ENCODE data around the gene ANLN.

DNA sequence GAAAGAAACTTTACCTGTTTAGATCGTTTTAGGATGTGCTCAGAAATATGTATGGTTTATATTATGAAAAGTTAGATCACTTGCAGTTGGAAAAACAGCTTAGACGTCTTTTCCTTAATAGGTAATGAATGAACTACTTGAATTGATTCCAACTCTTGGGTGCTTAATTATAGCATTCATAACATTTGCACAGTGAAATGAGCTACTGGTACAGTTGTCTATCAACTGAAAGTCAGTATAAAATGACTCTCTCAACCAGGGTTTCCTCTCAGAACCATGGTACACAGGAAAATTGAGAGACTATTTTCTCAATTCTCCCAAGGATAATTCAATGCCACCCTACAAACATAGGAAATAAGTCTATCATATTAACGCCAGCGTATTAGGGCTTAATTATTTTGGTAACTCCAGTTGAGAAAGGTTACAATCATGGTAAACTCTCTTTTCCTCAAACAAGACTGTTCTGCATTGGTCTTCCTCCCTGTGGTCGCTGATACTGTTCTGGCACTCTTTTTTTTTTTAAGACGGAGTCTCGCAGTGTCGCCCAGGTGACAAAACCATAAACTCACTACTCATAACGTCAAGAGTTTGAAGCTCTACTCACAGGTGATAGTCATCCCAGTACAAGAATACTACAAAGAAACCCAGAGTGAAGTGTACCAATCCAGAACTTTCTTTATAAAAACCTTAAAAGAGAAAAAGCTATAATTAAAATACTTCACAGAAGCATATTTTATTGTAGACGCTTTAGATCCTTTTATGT is 2.0 kb downstream of the ANLN start:
- TF ChIP-seq, protein P1, sequence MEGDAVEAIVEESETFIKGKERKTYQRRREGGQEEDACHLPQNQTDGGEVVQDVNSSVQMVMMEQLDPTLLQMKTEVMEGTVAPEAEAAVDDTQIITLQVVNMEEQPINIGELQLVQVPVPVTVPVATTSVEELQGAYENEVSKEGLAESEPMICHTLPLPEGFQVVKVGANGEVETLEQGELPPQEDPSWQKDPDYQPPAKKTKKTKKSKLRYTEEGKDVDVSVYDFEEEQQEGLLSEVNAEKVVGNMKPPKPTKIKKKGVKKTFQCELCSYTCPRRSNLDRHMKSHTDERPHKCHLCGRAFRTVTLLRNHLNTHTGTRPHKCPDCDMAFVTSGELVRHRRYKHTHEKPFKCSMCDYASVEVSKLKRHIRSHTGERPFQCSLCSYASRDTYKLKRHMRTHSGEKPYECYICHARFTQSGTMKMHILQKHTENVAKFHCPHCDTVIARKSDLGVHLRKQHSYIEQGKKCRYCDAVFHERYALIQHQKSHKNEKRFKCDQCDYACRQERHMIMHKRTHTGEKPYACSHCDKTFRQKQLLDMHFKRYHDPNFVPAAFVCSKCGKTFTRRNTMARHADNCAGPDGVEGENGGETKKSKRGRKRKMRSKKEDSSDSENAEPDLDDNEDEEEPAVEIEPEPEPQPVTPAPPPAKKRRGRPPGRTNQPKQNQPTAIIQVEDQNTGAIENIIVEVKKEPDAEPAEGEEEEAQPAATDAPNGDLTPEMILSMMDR (IDR thresholded peaks at IDR 0.05), result no peak
- TF ChIP-seq POLR2A (IDR thresholded peaks at IDR 0.05), result no peak

Data from body of pancreas (tissue), 4 donors.